Endothelial cell of umbilical vein (primary cell): Measurements from ENCODE around the gene IDUA. TPM values are rescaled to one million over a fixed set of nuclear protein-coding genes. Genes with fewer than 3 reads are reported as not detected.

ENCODE experiments used
- BruUV-seq: library from RNA; stranded (reverse); fragments of 400-500 nt; replicated peaks from 2 replicates; lab custom pipeline; 2021; lab: Mats Ljungman, UMichigan
- CTCF ChIA-PET: fragments of 300-600, 350-600 bp; sonication (Branson Sonifier 250); formaldehyde crosslinking; loops from one replicate; lab custom pipeline; 2021; ENCODE audit warnings: antibody characterized with exemption, inconsistent platforms; lab: Charles Lee
- POLR2A ChIA-PET: fragments of 300-600, 350-600 bp; sonication (Branson Sonifier 250); formaldehyde crosslinking; loops from one replicate; lab custom pipeline; 2021; ENCODE audit warnings: antibody characterized with exemption, inconsistent platforms; lab: Charles Lee
- DNase-seq: peaks from one replicate; pipeline ENCODE4 v3.0.0-alpha.2; 2011; ENCODE audit warnings: low read depth, low spot score
- FAIRE-seq: peaks from 2 replicates; lab custom pipeline; 2011; peaks lifted over from hg19 to GRCh38; lab: Jason Lieb, UNC
- H2AFZ ChIP-seq: 2 replicates; pipeline ENCODE4 v1.6.0; 2012; ENCODE audit warnings: low read depth, low read length, control low read depth, inconsistent platforms
- H3K27ac ChIP-seq: 2 replicates; pipeline ENCODE4 v1.5.1; 2011; ENCODE audit warnings: low read depth, mild to moderate bottlenecking, control low read depth, low read length, moderate library complexity; ENCODE audit not compliant: insufficient read depth
- H3K27me3 ChIP-seq, 2 experiments: 2 replicates each; pipeline versions ENCODE4 v1.6.0 to v1.6.1; 2011; ENCODE audit warnings: low read length in 2 of 2, mixed read lengths in 1 of 2; ENCODE audit not compliant: control insufficient read depth in 2 of 2, insufficient read depth in 2 of 2
- H3K36me3 ChIP-seq, 2 experiments: 2 replicates in 1 of 2; 3 replicates in 1 of 2; pipeline ENCODE4 v1.5.1; 2011; ENCODE audit warnings: low read length in 2 of 2, mild to moderate bottlenecking in 1 of 2, moderate library complexity in 1 of 2; ENCODE audit not compliant: control insufficient read depth in 2 of 2, insufficient read depth in 2 of 2; ENCODE audit errors: extremely low read depth in 1 of 2
- H3K4me1 ChIP-seq: 3 replicates; pipeline ENCODE4 v1.5.1; 2011; ENCODE audit warnings: mild to moderate bottlenecking, low read length; ENCODE audit not compliant: control insufficient read depth, insufficient read depth; ENCODE audit errors: extremely low read depth
- H3K4me2 ChIP-seq: 2 replicates; pipeline ENCODE4 v1.6.1; 2011; ENCODE audit warnings: low read length, control low read depth, mixed read lengths; ENCODE audit not compliant: insufficient read depth
- H3K4me3 ChIP-seq, 3 experiments: fragments of 200-600 bp in 1 of 3; sonication (generic), shearing (Covaris generic) in 1 of 3; replicated peaks in 1 of 3; 2 replicates each; pipeline ENCODE4 v1.5.1; 2011 to 2016; ENCODE audit warnings: control low read depth in 3 of 3, low read length in 3 of 3, mild to moderate bottlenecking in 2 of 3, inconsistent platforms in 1 of 3, low read depth in 1 of 3, moderate library complexity in 1 of 3; ENCODE audit not compliant: insufficient read depth in 1 of 3
- H3K79me2 ChIP-seq: 2 replicates; pipeline ENCODE4 v1.6.0; 2012; ENCODE audit warnings: low read length, inconsistent platforms; ENCODE audit not compliant: control insufficient read depth, insufficient read depth
- H3K9ac ChIP-seq: replicated peaks from 2 replicates; pipeline ENCODE3; 2011; ENCODE audit warnings: low read length, control low read depth; ENCODE audit not compliant: insufficient read depth; ENCODE audit errors: extremely low read depth
- H3K9me1 ChIP-seq: replicated peaks from 3 replicates; pipeline ENCODE4 v1.6.0; 2011; ENCODE audit warnings: mild to moderate bottlenecking, low read length; ENCODE audit not compliant: control insufficient read depth, insufficient read depth; ENCODE audit errors: extremely low read depth
- H3K9me3 ChIP-seq: replicated peaks from 2 replicates; pipeline ENCODE4 v1.5.1; 2012; ENCODE audit warnings: low read length, inconsistent platforms; ENCODE audit not compliant: control insufficient read depth, insufficient read depth
- H4K20me1 ChIP-seq: replicated peaks from 2 replicates; pipeline ENCODE3; 2011; ENCODE audit warnings: mild to moderate bottlenecking, low read length; ENCODE audit not compliant: control insufficient read depth, insufficient read depth; ENCODE audit errors: extremely low read depth
- CTCF ChIP-seq, 2 donors: IDR thresholded peaks; 1 replicate in 1 of 2; 2 replicates in 1 of 2; pipeline ENCODE4 v1.5.1; 2011; ENCODE audit warnings: low read length in 2 of 2, mild to moderate bottlenecking in 2 of 2, moderate library complexity in 2 of 2, control low read depth in 1 of 2, inconsistent platforms in 1 of 2, low read depth in 1 of 2; ENCODE audit not compliant: insufficient read depth in 1 of 2; ENCODE audit errors: extremely low read depth in 1 of 2
- EZH2 ChIP-seq: IDR thresholded peaks from 2 replicates; pipeline ENCODE4 v1.6.1; 2012; ENCODE audit warnings: borderline replicate concordance, low read depth, mild to moderate bottlenecking, moderate library complexity, low read length, inconsistent platforms; ENCODE audit not compliant: severe bottlenecking
- FOS ChIP-seq: IDR thresholded peaks from 2 replicates; pipeline ENCODE4 v1.6.1; 2011; ENCODE audit warnings: mild to moderate bottlenecking, low read length, moderate library complexity, borderline replicate concordance; ENCODE audit not compliant: insufficient read depth
- GATA2 ChIP-seq: IDR thresholded peaks from 2 replicates; pipeline ENCODE4 v1.7.0; 2011; ENCODE audit warnings: low read depth, mild to moderate bottlenecking, moderate library complexity, mixed read lengths, low read length; ENCODE audit not compliant: insufficient read length, insufficient read depth
- JUN ChIP-seq: IDR thresholded peaks from 2 replicates; pipeline ENCODE4 v1.6.1; 2011; ENCODE audit warnings: borderline replicate concordance, low read depth; ENCODE audit not compliant: insufficient read length, insufficient read depth
- MAX ChIP-seq: IDR thresholded peaks from 2 replicates; pipeline ENCODE4 v1.6.1; 2011; ENCODE audit not compliant: insufficient read depth, insufficient read length
- MYC ChIP-seq: IDR thresholded peaks from one replicate; pipeline ENCODE4 v1.6.1; 2011; ENCODE audit warnings: mild to moderate bottlenecking, low read depth, low read length
- POLR2A ChIP-seq: IDR thresholded peaks from 2 replicates; pipeline ENCODE4 v1.6.1; 2012; ENCODE audit warnings: low read depth, mild to moderate bottlenecking, control low read depth, low read length
- POLR2AphosphoS5 ChIP-seq: IDR thresholded peaks from 2 replicates; pipeline ENCODE4 v1.6.1; 2012; ENCODE audit warnings: low read depth, mild to moderate bottlenecking, control low read depth, low read length, moderate library complexity; ENCODE audit not compliant: insufficient read depth
- dilution Hi-C: fragments of 300-500 bp; cut with MboI; formaldehyde crosslinking; loops from one replicate; pipeline ENCODE4 v1.15.0; 2019; ENCODE audit warnings: low sequenced_read_pairs; ENCODE audit not compliant: extremely low pct_ligation_motif_present
- intact Hi-C: fragments of 100-400 bp; cut with micrococcal nuclease; formaldehyde crosslinking; loops from one replicate; pipeline ENCODE4 v1.10.0; 2022
- polyA plus RNA-seq, 4 experiments: library from polyadenylated mRNA; depleted of rRNA in 3 of 4; stranded (reverse) in 3 of 4; unstranded in 1 of 4; fragments of >200 nt; gene quantifications; 2 replicates each; pipeline versions ENCODE4 v1.2.1 to v1.2.3, GENCODE V29; 2011 to 2012; ENCODE audit warnings: missing spikeins in 1 of 4
- total RNA-seq: library from RNA; stranded (reverse); gene quantifications from 2 replicates; pipeline ENCODE4 v1.2.3, GENCODE V29; 2021

The IDUA gene
- total and polyA plus RNA-seq, 2 donors (not counting 3 experiments of a cell fraction or from before 2014, with no cell fraction given): 19.1 to 34.1 TPM

- H3K79me2 ChIP-seq: no peaks in the 10 kb centered on the region
- ChIA-PET CTCF (no interaction called here), POLR2A (no interaction called here)
- H4K20me1 ChIP-seq: no peaks in the 10 kb centered on the region
- H2AFZ ChIP-seq: no peak overlapping the region
- DNase-seq (no peak), FAIRE-seq (no peak)
- no peak overlapping the region for H3K4me3 ChIP-seq
- intact Hi-C loops: no loop called here
- H3K9me1 ChIP-seq: no peaks in the 10 kb centered on the region
- H3K36me3 ChIP-seq: peaks cover 0 to 26% of the 10 kb centered on the region in 2 experiments
- BruUV-seq: no TSS peak
- no peaks in the 10 kb centered on the region for H3K9me3 ChIP-seq
- no peaks in the 10 kb centered on the region for H3K4me1 ChIP-seq
- TF ChIP-seq POLR2A: no peak
- no peak for TF ChIP-seq MAX
- no peak for TF ChIP-seq EZH2
- no peak for TF ChIP-seq POLR2AphosphoS5
- H3K9ac ChIP-seq: no peak overlapping the region
- no peak overlapping the region for H3K27ac ChIP-seq
- no peaks in the 10 kb centered on the region for H3K27me3 ChIP-seq
- no peak overlapping the region for H3K4me2 ChIP-seq
- dilution Hi-C loops: no loop called here
Observed at GRCh38 chr4:965048-965765, 21.6 kb upstream of the IDUA start.

GRCh38 chr4:965766-966134 lies 21.1 kb upstream of the IDUA start:
- no TSS peak for BruUV-seq
- FAIRE-seq: no peak
- Histone ChIP-seq H3K9me1 (no peaks in the 10 kb centered on the region), H3K36me3 (peaks cover 0 to 25% of the 10 kb centered on the region in 2 experiments), H3K4me3 (no peak overlapping the region), H4K20me1 (no peaks in the 10 kb centered on the region), H3K9ac (no peak overlapping the region), H3K9me3 (no peaks in the 10 kb centered on the region), H3K27ac (no peak overlapping the region), H3K79me2 (no peaks in the 10 kb centered on the region), H3K4me1 (no peaks in the 10 kb centered on the region), H3K4me2 (no peak overlapping the region), H2AFZ (no peak overlapping the region), H3K27me3 (no peaks in the 10 kb centered on the region)
- ChIA-PET POLR2A (no interaction called here), CTCF (no interaction called here)
- dilution Hi-C loops: no loop called here
- TF ChIP-seq CTCF (IDR thresholded peaks at IDR 0.05; ENCODE audit: extremely low read depth in 1 of 2, insufficient read depth in 1 of 2, low read depth in 1 of 2, low read length in 2 of 2) (no peak), POLR2A (no peak), EZH2 (no peak), JUN (no peak), GATA2 (no peak), MAX (no peak), FOS (no peak), POLR2AphosphoS5 (no peak), MYC (no peak)
- intact Hi-C loops: no loop called here
- DNase-seq: no peak
